ENCODE measurements around the gene ADGRB2.

DNA sequence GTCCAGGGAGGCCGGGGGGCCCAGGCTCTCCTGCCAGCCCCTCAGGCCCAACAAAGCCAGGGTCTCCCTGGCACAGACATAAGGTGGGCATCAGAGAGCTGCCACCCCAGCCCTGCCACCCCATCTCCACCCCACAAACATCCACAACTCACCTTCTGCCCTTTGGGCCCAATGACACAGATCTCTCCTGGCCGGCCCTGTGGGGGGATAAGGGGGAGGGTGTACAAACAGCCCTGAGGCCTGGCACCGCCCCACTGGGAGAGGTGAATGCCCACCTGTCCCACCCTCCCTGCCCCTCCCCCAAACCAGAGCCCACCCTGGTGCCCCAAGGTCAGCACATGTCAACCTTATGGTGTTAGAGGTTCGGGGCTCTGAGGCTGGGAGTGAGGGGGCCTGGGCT is 72.7 kb downstream of the ADGRB2 start:
- TF ChIP-seq, protein P1, sequence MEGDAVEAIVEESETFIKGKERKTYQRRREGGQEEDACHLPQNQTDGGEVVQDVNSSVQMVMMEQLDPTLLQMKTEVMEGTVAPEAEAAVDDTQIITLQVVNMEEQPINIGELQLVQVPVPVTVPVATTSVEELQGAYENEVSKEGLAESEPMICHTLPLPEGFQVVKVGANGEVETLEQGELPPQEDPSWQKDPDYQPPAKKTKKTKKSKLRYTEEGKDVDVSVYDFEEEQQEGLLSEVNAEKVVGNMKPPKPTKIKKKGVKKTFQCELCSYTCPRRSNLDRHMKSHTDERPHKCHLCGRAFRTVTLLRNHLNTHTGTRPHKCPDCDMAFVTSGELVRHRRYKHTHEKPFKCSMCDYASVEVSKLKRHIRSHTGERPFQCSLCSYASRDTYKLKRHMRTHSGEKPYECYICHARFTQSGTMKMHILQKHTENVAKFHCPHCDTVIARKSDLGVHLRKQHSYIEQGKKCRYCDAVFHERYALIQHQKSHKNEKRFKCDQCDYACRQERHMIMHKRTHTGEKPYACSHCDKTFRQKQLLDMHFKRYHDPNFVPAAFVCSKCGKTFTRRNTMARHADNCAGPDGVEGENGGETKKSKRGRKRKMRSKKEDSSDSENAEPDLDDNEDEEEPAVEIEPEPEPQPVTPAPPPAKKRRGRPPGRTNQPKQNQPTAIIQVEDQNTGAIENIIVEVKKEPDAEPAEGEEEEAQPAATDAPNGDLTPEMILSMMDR (IDR thresholded peaks at IDR 0.05) = no peak
- no peak for TF ChIP-seq POLR2A (IDR thresholded peaks at IDR 0.05)

All from lower leg skin (tissue), 3 donors.